GM12872 (cell line): ENCODE measurements around the gene VPS41.

ENCODE experiments used
- CTCF ChIP-seq: IDR thresholded peaks from 3 replicates; pipeline ENCODE4 v1.5.1; 2011; ENCODE audit warnings: low read depth, mild to moderate bottlenecking, low read length, moderate library complexity; ENCODE audit not compliant: insufficient read depth

VPS41 gene

GRCh38 chr7:38673795-38674194, 235.2 kb downstream of the VPS41 start:
- no peak for TF ChIP-seq CTCF
